ENCODE measurements around the gene GOLPH3L.
"Not testable (repeated sequence)": the region's sequence is repeated elsewhere in the genome, so short reads cannot be mapped to it uniquely, and the experiment has no call there.

GOLPH3L gene

DNA sequence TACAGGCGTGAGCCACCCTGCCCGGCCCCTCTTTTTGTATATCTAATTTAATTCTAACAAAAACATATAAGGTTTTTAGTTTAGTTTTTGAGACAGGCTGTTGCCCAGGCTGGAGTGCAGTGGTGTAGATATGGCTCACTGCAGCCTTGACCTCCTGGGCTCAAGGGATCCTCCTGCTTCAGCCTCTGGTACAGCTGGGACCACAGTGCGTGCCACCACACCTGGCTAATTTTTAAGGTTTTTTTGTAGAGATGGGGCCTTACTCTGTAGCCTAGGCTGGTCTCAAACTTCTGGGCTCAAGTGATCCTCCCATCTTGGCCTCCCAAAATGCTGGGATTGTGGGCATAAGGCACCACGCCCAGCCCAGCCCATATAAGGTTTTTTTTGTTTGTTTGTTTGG, 86.4 kb downstream of the GOLPH3L start:
- H3K9me3 ChIP-seq (ENCODE audit: control extremely low read depth in 1 of 5, control insufficient read depth in 4 of 5, insufficient read depth in 2 of 5, low read depth in 1 of 5, low read length in 4 of 5), result no peaks in the 10 kb centered on the region
- WGBS (ENCODE audit: insufficient coverage), result 93% methylated on average over 1 of the region's 4 CpGs
- peak overlapping the region; percentile 99 for H3K27ac ChIP-seq (ENCODE audit: insufficient read depth in 1 of 2, low read depth in 1 of 2, low read length in 2 of 2, poor library complexity in 1 of 2, severe bottlenecking in 2 of 2)
- H3K36me3 ChIP-seq (ENCODE audit: control insufficient read depth in 4 of 4, insufficient read depth in 4 of 4, low read length in 3 of 4), result peaks cover 0 to 16% (median 3%) of the 10 kb centered on the region in 4 experiments
- DNase-seq, result no peak
- peaks cover 17 to 57% (median 49%) of the 10 kb centered on the region in 4 experiments for H3K4me1 ChIP-seq (ENCODE audit: control extremely low read depth in 1 of 4, control insufficient read depth in 4 of 4, insufficient read depth in 4 of 4, low read length in 3 of 4)
- no peak overlapping the region for H3K4me3 ChIP-seq (ENCODE audit: control insufficient read depth in 1 of 7, extremely low read depth in 1 of 7, insufficient read depth in 4 of 7, low read depth in 2 of 7, low read length in 6 of 7)
- H3K27me3 ChIP-seq (replicated peaks in 2 of 5; ENCODE audit: control insufficient read depth in 4 of 5, insufficient read depth in 5 of 5, low read length in 4 of 5), result no peaks in the 10 kb centered on the region
- CTCF ChIA-PET, result interaction anchor here (1.8 to 6.2 kb wide), 2 partner anchors 10 to 30 kb away, joined by 12 to 35 read pairs; partner anchors contain the start of gene MCL1
- POLR2A ChIA-PET, result interaction anchor here (1.3 to 5.6 kb wide), 2 partner anchors 32 to 43 kb away, joined by 3 to 43 read pairs; partner anchors contain the start of gene MCL1

DNA sequence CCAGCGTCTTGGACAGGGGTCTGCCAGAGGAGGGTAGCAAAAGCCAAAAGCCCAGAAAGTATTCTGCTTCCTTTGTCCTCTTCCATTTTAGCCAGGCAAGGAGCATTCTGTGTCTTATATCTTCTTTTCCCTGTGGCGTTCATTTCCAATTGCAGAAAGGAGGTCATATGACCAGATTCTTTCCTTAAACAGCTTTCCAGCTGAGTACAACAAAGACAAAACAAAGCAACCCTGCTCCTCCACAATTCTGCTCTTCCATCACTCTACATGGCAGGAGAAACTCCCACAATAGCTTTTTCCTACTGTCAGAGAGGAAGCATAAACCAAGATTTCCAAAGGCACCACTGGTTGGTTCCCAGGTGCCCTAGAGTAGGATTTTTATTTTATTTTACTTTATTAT, 87.2 kb downstream of the GOLPH3L start:
- Histone ChIP-seq H3K27me3 (replicated peaks in 2 of 5; ENCODE audit: control insufficient read depth in 4 of 5, insufficient read depth in 5 of 5, low read length in 4 of 5) (no peaks in the 10 kb centered on the region), H3K27ac (ENCODE audit: insufficient read depth in 1 of 2, low read depth in 1 of 2, low read length in 2 of 2, poor library complexity in 1 of 2, severe bottlenecking in 2 of 2) (peak overlapping the region; percentile 99), H3K4me3 (ENCODE audit: control insufficient read depth in 1 of 7, extremely low read depth in 1 of 7, insufficient read depth in 4 of 7, low read depth in 2 of 7, low read length in 6 of 7) (no peak overlapping the region), H3K36me3 (ENCODE audit: control insufficient read depth in 4 of 4, insufficient read depth in 4 of 4, low read length in 3 of 4) (peaks cover 0 to 11% (median 2%) of the 10 kb centered on the region in 4 experiments), H3K4me1 (ENCODE audit: control extremely low read depth in 1 of 4, control insufficient read depth in 4 of 4, insufficient read depth in 4 of 4, low read length in 3 of 4) (peaks cover 16 to 49% (median 42%) of the 10 kb centered on the region in 4 experiments), H3K9me3 (ENCODE audit: control extremely low read depth in 1 of 5, control insufficient read depth in 4 of 5, insufficient read depth in 2 of 5, low read depth in 1 of 5, low read length in 4 of 5) (no peaks in the 10 kb centered on the region)
- ChIA-PET CTCF (interaction anchor here (1.2 to 6.2 kb wide), 3 partner anchors 10 to 49 kb away, joined by 6 to 35 read pairs (median 6); partner anchors contain the start of gene MCL1), POLR2A (interaction anchor here (0.6 to 5.6 kb wide), 2 partner anchors 18 to 31 kb away, joined by 3 to 43 read pairs; partner anchors contain the start of gene MCL1)
- 96% methylated on average over 2 of the region's 2 CpGs for WGBS (ENCODE audit: insufficient coverage)
- DNase-seq, result no peak

DNA sequence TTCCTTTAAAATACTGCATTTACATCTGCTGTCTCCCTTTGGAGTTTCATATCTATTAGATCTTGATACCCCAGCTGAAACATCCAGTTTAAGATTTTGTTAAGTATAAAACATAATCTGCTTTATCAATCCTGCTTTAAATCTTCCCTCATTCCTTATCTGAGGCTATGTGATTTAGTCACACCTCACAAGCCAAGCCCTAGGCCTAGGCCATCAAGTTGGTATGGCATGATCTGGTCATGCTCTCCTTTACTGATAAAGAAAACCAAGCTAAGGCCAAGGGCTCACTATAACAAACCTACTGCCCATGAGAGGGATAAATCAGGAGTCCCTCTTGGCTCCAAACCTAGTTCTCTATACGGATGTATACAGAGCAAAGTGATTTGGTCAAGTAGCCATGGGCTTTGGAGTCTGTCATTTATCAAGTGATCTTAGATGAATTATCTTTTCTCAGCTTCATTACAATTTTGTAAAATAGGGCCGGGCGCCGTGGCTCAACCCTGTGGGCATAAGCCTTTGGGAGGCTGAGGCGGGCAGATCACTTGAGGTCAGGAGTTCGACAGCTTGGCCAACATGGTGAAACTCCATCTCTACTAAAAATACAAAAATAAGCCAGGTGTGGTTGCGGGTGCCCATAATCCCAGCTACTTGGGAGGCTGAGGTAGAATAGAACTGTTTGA, 90.4 kb downstream of the GOLPH3L start:
- H3K9me3 ChIP-seq (ENCODE audit: control extremely low read depth in 1 of 5, control insufficient read depth in 4 of 5, insufficient read depth in 2 of 5, low read depth in 1 of 5, low read length in 4 of 5), result no peaks in the 10 kb centered on the region
- CTCF ChIA-PET, result interaction anchor here (0.8 to 1.4 kb wide), 3 partner anchors 22 to 45 kb away, joined by 3 to 4 read pairs (median 4); no protein-coding TSS in a partner anchor
- H3K4me1 ChIP-seq (ENCODE audit: control extremely low read depth in 1 of 4, control insufficient read depth in 4 of 4, insufficient read depth in 4 of 4, low read length in 3 of 4), result peaks cover 0 to 19% (median 14%) of the 10 kb centered on the region in 4 experiments
- H3K36me3 ChIP-seq (ENCODE audit: control insufficient read depth in 4 of 4, insufficient read depth in 4 of 4, low read length in 3 of 4), result peaks cover 0 to 9% (median 2%) of the 10 kb centered on the region in 4 experiments
- H3K27ac ChIP-seq (ENCODE audit: insufficient read depth in 1 of 2, low read depth in 1 of 2, low read length in 2 of 2, poor library complexity in 1 of 2, severe bottlenecking in 2 of 2), result no peak overlapping the region
- POLR2A ChIA-PET, result interaction anchor here (0.7 to 0.9 kb wide), 2 partner anchors 8 to 27 kb away, joined by 3 read pairs; partner anchors contain the start of gene MCL1
- no peak for DNase-seq
- 100% methylated on average over 2 of the region's 7 CpGs for WGBS (ENCODE audit: insufficient coverage)
- no peak overlapping the region for H3K4me3 ChIP-seq (ENCODE audit: control insufficient read depth in 1 of 7, extremely low read depth in 1 of 7, insufficient read depth in 4 of 7, low read depth in 2 of 7, low read length in 6 of 7)
- H3K27me3 ChIP-seq (replicated peaks in 2 of 5; ENCODE audit: control insufficient read depth in 4 of 5, insufficient read depth in 5 of 5, low read length in 4 of 5), result no peaks in the 10 kb centered on the region

DNA sequence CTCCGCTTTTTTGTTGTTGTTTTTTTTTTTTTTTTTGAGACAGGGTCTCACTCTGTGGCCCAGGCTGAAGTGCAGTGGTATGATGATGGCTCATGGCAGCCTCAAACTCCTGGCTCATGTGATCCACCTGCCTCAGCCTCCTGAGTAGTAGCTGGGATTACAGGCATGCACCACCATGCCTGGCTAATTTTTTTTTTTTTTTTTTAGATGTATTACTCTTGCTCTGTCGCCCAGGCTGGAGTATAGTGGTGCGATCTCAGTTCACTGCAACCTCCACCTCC, 91.6 kb downstream of the GOLPH3L start:
- POLR2A ChIA-PET; H3K4me1 ChIP-seq (ENCODE audit: control extremely low read depth in 1 of 4, control insufficient read depth in 4 of 4, insufficient read depth in 4 of 4, low read length in 3 of 4); DNase-seq; H3K27me3 ChIP-seq (replicated peaks in 2 of 5; ENCODE audit: control insufficient read depth in 4 of 5, insufficient read depth in 5 of 5, low read length in 4 of 5); H3K4me3 ChIP-seq (ENCODE audit: control insufficient read depth in 1 of 7, extremely low read depth in 1 of 7, insufficient read depth in 4 of 7, low read depth in 2 of 7, low read length in 6 of 7); CTCF ChIA-PET; H3K9me3 ChIP-seq (ENCODE audit: control extremely low read depth in 1 of 5, control insufficient read depth in 4 of 5, insufficient read depth in 2 of 5, low read depth in 1 of 5, low read length in 4 of 5); H3K36me3 ChIP-seq (ENCODE audit: control insufficient read depth in 4 of 4, insufficient read depth in 4 of 4, low read length in 3 of 4): not testable (repeated sequence)
- WGBS (ENCODE audit: insufficient coverage), result no CpG with 5 or more reads among the region's 3 CpGs
- peak overlapping the region in 1 of 2 experiments; percentile 34 for H3K27ac ChIP-seq (ENCODE audit: insufficient read depth in 1 of 2, low read depth in 1 of 2, low read length in 2 of 2, poor library complexity in 1 of 2, severe bottlenecking in 2 of 2)

DNA sequence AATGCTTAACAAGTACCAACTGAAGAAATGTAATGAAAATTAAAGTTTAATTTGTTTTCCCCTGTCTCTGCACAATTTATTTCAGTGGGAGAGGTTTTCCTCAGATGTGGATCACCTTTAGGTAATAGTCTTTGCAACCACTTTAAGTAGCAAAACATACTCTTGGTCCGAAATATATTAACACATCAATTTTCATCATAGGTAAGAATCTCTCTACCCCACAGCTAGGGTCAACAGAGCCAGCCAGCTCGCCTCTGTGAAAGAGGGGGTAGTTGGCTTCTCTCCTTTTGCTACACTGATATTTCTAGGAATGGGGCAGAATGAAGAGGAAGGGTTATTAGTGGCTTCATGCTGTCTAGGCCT, 92.7 kb downstream of the GOLPH3L start:
- Histone ChIP-seq H3K4me1 (ENCODE audit: control extremely low read depth in 1 of 4, control insufficient read depth in 4 of 4, insufficient read depth in 4 of 4, low read length in 3 of 4) (no peaks in the 10 kb centered on the region), H3K36me3 (ENCODE audit: control insufficient read depth in 4 of 4, insufficient read depth in 4 of 4, low read length in 3 of 4) (peaks cover 0 to 8% (median 2%) of the 10 kb centered on the region in 4 experiments), H3K9me3 (ENCODE audit: control extremely low read depth in 1 of 5, control insufficient read depth in 4 of 5, insufficient read depth in 2 of 5, low read depth in 1 of 5, low read length in 4 of 5) (no peaks in the 10 kb centered on the region), H3K27ac (ENCODE audit: insufficient read depth in 1 of 2, low read depth in 1 of 2, low read length in 2 of 2, poor library complexity in 1 of 2, severe bottlenecking in 2 of 2) (peak overlapping the region in 1 of 2 experiments; percentile 35), H3K4me3 (ENCODE audit: control insufficient read depth in 1 of 7, extremely low read depth in 1 of 7, insufficient read depth in 4 of 7, low read depth in 2 of 7, low read length in 6 of 7) (no peak overlapping the region), H3K27me3 (replicated peaks in 2 of 5; ENCODE audit: control insufficient read depth in 4 of 5, insufficient read depth in 5 of 5, low read length in 4 of 5) (no peaks in the 10 kb centered on the region)
- CTCF ChIA-PET, result interaction anchor here (1.0 kb wide), 1 partner anchor 16 kb away, joined by 3 read pairs; no protein-coding TSS in a partner anchor
- no peak for DNase-seq
- WGBS (ENCODE audit: insufficient coverage), result no CpG with 5 or more reads among the region's 2 CpGs
- POLR2A ChIA-PET, result no interaction called here

DNA sequence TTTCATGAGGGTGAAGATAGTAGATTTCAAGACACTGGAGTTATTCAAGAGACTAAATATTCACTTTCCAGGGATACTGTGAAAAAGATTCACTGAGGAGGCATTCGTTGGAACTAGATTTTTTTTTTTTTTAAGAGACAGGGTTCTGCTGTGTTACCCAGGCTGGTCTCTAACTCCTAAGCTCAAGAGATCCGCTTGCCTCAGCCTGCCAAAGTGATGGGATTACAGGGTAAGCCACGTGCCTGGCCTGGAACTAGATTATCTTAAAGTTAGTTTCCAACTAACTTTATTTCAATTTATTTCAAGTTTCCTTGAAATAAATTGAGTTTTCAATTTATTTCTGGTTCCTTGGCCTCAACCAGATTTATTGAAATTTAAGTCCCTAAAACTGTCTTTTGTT, 93.2 kb downstream of the GOLPH3L start:
- ChIA-PET CTCF (interaction anchor here (0.6 to 1.1 kb wide), 3 partner anchors 9 to 16 kb away, joined by 3 read pairs; no protein-coding TSS in a partner anchor), POLR2A (no interaction called here)
- no peak overlapping the region for H3K27ac ChIP-seq (ENCODE audit: insufficient read depth in 1 of 2, low read depth in 1 of 2, low read length in 2 of 2, poor library complexity in 1 of 2, severe bottlenecking in 2 of 2)

DNA sequence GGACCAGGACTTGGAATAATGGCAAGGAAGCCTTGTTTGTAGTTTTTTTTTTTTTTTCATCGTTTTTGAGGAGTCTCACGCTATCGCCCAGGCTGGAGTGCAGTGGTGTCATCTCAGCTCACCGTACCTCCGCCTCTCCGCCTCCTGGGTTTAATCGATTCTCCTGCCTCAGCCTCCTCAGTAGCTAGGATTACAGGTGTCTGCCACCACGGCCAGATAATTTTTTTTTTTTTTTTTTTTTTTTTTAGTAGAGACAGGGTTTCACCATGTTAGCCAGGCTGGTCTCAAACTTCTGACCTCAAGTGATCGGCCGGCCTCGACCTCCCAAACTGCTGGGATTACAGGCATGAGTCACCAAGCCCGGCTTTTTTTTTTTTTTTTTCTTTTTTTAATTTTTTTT, 94.6 kb downstream of the GOLPH3L start:
- H3K4me3 ChIP-seq (ENCODE audit: control insufficient read depth in 1 of 7, extremely low read depth in 1 of 7, insufficient read depth in 4 of 7, low read depth in 2 of 7, low read length in 6 of 7); DNase-seq; POLR2A ChIA-PET; H3K27me3 ChIP-seq (replicated peaks in 2 of 5; ENCODE audit: control insufficient read depth in 4 of 5, insufficient read depth in 5 of 5, low read length in 4 of 5); H3K27ac ChIP-seq (ENCODE audit: insufficient read depth in 1 of 2, low read depth in 1 of 2, low read length in 2 of 2, poor library complexity in 1 of 2, severe bottlenecking in 2 of 2); H3K9me3 ChIP-seq (ENCODE audit: control extremely low read depth in 1 of 5, control insufficient read depth in 4 of 5, insufficient read depth in 2 of 5, low read depth in 1 of 5, low read length in 4 of 5); H3K4me1 ChIP-seq (ENCODE audit: control extremely low read depth in 1 of 4, control insufficient read depth in 4 of 4, insufficient read depth in 4 of 4, low read length in 3 of 4); H3K36me3 ChIP-seq (ENCODE audit: control insufficient read depth in 4 of 4, insufficient read depth in 4 of 4, low read length in 3 of 4); CTCF ChIA-PET: not testable (repeated sequence)
- WGBS (ENCODE audit: insufficient coverage), result 100% methylated on average over 2 of the region's 12 CpGs

More for the DNA sequence above, 93.2 kb downstream of the GOLPH3L start:
- no peak for DNase-seq
- Histone ChIP-seq H3K9me3 (ENCODE audit: control extremely low read depth in 1 of 5, control insufficient read depth in 4 of 5, insufficient read depth in 2 of 5, low read depth in 1 of 5, low read length in 4 of 5) (no peaks in the 10 kb centered on the region), H3K4me3 (ENCODE audit: control insufficient read depth in 1 of 7, extremely low read depth in 1 of 7, insufficient read depth in 4 of 7, low read depth in 2 of 7, low read length in 6 of 7) (no peak overlapping the region), H3K4me1 (ENCODE audit: control extremely low read depth in 1 of 4, control insufficient read depth in 4 of 4, insufficient read depth in 4 of 4, low read length in 3 of 4) (no peaks in the 10 kb centered on the region), H3K27me3 (replicated peaks in 2 of 5; ENCODE audit: control insufficient read depth in 4 of 5, insufficient read depth in 5 of 5, low read length in 4 of 5) (no peaks in the 10 kb centered on the region), H3K36me3 (ENCODE audit: control insufficient read depth in 4 of 4, insufficient read depth in 4 of 4, low read length in 3 of 4) (peaks cover 0 to 6% (median 2%) of the 10 kb centered on the region in 4 experiments)
- 100% methylated on average over 1 of the region's 3 CpGs for WGBS (ENCODE audit: insufficient coverage)
